LNCaP clone FGC (cell line): ENCODE results near the gene C1QTNF3.
"Not testable (repeated sequence)": the region's sequence is repeated elsewhere in the genome, so short reads cannot be mapped to it uniquely, and the experiment has no call there.

ENCODE experiments used
- DNase-seq: peaks from one replicate; pipeline ENCODE4 v3.0.0-alpha.2; 2011; ENCODE audit warnings: low read depth
- H3K4me3 ChIP-seq: 2 replicates; pipeline ENCODE4 v1.5.1; 2011; ENCODE audit warnings: mild to moderate bottlenecking, low read depth, low read length, control low read depth
- CTCF ChIP-seq: IDR thresholded peaks from 2 replicates; pipeline ENCODE4 v1.5.1; 2012; ENCODE audit warnings: mild to moderate bottlenecking; ENCODE audit not compliant: control insufficient read depth, insufficient read depth; ENCODE audit errors: extremely low read depth

The C1QTNF3 gene

GRCh38 chr5:34043099-34043876 is at the start of gene C1QTNF3:
Gene C1QTNF3, minus strand, starts transcription at chr5:34043213. Its CDS starts 88 bp downstream, at chr5:34043125.
- no peak for TF ChIP-seq CTCF
- no peak for DNase-seq
- no peak within 1 kb of the TSS for H3K4me3 ChIP-seq

- H3K4me3 ChIP-seq: not testable (repeated sequence)
Observed at GRCh38 chr5:34091039-34091438, 48.0 kb upstream of the C1QTNF3 start.

GRCh38 chr5:34089802-34090201 is 46.8 kb upstream of the C1QTNF3 start:
- not testable (repeated sequence) for H3K4me3 ChIP-seq, DNase-seq

More at GRCh38 chr5:34091039-34091438, 48.0 kb upstream of the C1QTNF3 start:
- DNase-seq: not testable (repeated sequence)

- not testable (repeated sequence) for DNase-seq, H3K4me3 ChIP-seq
Observed at GRCh38 chr5:34087728-34088127, 44.7 kb upstream of the C1QTNF3 start.

- not testable (repeated sequence) for DNase-seq, H3K4me3 ChIP-seq
Observed at GRCh38 chr5:34083898-34084297, 40.9 kb upstream of the C1QTNF3 start.

- not testable (repeated sequence) for DNase-seq, H3K4me3 ChIP-seq
Observed at GRCh38 chr5:34079505-34079904, 36.5 kb upstream of the C1QTNF3 start.

- H3K4me3 ChIP-seq, DNase-seq: not testable (repeated sequence)
Observed at GRCh38 chr5:34077636-34078035, 34.6 kb upstream of the C1QTNF3 start.

- DNase-seq: peak; percentile 55
- H3K4me3 ChIP-seq: not testable (repeated sequence)
Observed at GRCh38 chr5:34076719-34077364, 33.8 kb upstream of the C1QTNF3 start.

GRCh38 chr5:34074472-34074871 is 31.5 kb upstream of the C1QTNF3 start:
- not testable (repeated sequence) for H3K4me3 ChIP-seq, DNase-seq

- not testable (repeated sequence) for DNase-seq, H3K4me3 ChIP-seq
Observed at GRCh38 chr5:34074071-34074470, 31.1 kb upstream of the C1QTNF3 start.

- H3K4me3 ChIP-seq, DNase-seq: not testable (repeated sequence)
Observed at GRCh38 chr5:34070626-34071025, 27.6 kb upstream of the C1QTNF3 start.

- TF ChIP-seq CTCF: no peak
Observed at GRCh38 chr5:34064656-34065055, 21.6 kb upstream of the C1QTNF3 start.

More at GRCh38 chr5:34064656-34065055, 21.6 kb upstream of the C1QTNF3 start:
- no peak overlapping the region for H3K4me3 ChIP-seq
- no peak for DNase-seq
